NCI-H2171 (cell line): Measurements from ENCODE around the gene ASPSCR1.
A peak's percentile ranks its signal among the peaks of the same experiment; 100 is the strongest.

ENCODE experiments used
- DNase-seq: peaks from one replicate; lab custom pipeline; 2025; lab: John Stamatoyannopoulos, UW

The ASPSCR1 gene

DNA sequence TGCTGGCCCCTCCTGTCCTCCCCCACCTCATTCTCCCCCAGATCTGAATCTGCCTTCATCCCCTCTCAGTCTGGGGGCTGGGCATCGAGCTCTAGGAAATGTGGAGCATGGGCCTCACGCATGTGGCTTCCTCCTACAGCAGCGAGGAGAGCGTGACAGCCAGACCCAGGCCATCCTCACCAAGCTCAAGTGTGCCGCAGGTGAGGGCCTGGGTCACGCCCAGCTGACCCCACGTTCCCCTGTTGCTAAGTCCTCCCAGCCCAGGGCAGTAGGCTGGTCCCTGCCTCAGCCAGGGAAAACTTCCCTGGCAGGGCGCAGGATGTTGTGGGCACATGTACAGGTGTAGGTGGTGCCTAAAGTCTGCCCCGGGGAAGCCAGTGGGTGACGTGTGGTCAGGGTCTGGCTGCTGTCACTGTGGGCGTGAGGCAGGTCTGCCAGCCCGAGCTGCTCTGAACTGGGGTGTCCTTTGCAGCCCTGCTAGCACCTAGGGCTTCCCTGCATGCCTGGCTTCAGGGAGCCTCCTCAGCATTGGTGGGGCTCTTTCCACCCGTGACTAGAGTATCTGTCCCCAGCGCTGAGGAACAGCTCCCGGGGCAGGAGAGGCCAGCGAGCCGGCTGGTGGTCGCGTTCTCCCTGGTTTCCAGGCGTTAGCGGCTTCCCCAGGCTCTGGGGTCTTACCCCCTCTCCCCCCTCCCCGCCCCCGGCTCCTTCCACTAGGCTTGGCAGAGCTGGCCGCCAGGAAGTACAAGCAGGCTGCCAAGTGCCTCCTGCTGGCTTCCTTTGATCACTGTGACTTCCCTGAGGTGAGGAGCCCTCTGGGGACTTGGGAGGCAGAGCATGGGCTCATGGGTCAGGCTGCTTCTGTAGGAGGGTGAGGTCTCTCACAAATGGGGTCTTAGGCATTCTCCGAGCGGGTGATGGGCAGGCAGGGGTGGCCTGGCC, 77.9 kb downstream of the ASPSCR1 start:
- no peak for DNase-seq

DNA sequence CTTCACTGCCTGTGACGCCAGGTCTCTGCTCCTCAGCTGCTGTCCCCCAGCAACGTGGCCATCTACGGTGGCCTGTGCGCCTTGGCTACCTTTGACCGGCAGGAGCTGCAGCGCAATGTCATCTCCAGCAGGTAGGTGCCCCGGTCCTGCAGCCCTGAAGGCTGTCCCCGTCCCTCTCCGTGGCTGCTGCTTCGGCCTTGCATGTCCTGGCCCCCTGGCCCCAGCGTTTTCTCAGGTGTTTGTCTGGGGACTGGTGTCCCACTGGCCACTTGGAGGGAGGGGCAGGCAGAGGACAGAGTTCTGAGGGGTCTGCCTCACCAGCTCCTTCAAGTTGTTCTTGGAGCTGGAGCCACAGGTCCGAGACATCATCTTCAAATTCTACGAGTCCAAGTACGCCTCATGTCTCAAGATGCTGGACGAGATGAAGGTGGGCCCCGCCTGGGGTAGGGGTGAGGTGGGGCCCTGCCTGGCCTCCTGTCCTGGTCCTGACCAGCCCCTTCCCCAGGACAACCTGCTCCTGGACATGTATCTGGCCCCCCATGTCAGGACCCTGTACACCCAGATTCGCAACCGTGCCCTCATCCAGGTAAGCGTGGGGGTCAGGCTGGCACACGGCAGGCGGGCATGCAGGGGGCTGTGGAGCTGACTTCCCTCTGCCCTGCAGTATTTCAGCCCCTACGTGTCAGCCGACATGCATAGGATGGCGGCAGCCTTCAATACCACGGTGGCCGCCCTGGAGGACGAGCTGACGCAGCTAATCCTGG, 78.7 kb downstream of the ASPSCR1 start:
- DNase-seq: no peak

DNA sequence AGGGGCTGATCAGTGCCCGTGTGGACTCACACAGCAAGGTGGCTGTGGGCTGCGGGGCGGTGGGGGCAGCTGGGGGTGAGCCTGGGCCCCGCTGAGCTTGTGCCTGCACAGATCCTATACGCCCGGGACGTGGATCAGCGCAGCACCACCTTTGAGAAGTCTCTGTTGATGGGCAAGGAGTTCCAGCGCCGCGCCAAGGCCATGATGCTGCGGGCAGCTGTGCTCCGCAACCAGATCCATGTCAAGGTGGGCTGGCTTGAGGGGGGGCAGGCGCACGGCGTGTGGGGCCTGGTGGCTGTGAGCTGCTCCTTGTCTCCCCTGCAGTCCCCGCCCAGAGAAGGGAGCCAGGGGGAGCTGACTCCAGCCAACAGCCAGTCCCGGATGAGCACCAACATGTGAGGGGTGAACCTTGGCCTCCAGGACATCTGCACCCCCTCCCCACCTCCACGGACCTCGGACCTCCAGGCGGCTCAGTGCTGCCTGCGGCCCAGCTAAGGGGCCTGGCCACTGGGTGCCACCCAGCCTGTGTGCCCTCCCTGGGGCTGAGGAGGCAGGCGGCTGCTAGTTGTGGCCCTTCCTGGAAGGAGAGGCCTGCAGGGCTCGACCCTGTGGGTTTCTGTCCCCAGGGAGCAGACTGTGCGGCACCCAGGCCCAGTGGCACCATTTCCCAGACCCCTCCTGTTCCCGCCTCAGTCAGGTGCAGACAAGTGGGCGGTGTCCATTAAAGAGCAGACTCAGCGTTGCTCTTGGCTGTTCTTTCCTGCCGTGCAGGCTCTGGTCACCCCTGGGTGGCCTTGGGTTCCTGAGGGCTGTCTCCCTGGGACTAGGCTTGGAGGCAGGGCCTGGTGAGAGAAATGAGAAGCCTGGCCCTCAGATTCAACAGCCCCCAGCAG, 79.5 kb downstream of the ASPSCR1 start:
- DNase-seq: no peak

DNA sequence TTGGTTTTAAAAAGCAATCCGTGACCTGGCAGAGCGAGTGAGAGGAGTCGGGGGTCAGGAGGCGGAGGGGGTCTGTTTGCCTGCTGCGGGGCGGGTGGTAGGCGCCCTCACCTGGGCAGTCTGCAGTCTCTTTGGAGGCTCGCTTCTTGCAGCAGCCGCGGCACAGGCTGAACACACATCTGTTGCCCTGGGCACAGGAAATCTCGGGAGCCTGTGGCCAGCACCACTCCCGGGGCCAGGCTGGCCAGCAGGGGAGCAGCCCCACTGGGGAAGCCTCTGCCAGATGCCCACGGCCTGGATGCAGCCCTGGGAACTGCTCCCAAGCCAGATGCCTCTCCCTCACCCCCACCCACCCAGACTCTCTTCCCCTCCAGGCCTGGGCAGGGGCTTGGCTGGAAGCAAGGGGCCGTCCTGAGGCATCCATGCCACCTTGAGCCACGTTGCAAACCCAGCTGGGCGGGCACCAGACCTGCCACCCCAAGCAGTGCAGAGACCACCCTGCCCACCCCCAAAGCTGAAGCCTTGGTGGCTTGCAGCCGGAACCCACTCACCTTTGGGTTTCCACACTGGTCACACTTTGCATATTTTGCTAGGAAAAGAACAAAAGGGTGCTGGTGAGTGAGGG, 80.9 kb downstream of the ASPSCR1 start:
- no peak for DNase-seq

DNA sequence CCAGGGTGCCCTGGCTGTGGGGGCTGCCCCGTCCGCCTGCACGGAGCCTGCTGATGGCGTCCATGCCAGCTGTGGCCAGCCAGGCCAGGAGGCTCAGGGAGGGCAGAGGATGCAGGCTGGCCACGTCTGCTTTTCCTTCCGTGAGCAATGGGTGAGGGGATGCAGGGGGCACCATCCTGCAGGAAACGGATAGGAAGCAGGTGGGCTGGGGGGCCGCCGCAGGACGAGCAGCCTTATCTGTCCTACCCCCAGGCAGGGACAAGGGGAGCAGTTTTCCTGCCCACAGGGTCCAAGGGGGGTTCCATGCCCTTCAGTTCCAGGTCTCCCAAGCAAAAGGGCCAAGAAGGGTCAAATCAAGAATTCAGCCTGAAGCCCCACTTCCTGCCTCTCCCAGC, 81.4 kb downstream of the ASPSCR1 start:
- DNase-seq: no peak

DNA sequence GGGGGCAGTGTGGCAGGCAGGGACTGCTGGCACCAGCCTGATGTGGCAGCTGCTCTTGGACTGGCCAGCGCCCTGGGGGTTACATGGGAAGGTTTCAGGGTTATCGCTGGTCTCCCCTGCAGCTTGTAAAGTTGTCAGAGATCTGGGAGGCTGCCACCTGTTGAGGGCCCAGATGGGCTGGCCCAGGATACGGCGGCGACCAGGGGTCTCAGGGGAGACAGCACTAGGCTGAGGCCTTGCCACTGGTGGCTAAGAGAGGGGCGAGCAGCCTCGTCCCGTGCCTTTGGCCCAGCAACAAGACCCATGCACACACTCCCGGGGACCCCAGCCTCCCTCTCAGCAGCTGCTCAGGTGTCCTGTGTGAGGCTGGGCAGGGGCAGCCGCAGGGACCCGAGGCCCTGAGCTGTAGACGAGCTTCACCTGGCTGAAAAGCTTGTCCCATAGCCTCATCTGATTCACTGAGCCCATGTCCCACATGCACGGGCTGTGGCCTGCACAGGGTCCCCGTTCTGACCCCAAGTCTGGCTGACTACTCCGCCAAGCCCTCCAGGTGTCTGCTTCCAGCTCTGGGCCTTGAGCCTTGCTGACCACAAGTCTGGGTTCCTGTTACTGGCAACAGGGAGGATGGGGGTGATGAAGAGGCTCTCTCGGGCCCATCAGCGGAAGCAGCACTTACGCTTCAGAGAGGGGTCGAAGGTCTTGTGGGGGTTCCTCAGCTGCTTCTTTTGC, 82.0 kb downstream of the ASPSCR1 start:
- no peak for DNase-seq

DNA sequence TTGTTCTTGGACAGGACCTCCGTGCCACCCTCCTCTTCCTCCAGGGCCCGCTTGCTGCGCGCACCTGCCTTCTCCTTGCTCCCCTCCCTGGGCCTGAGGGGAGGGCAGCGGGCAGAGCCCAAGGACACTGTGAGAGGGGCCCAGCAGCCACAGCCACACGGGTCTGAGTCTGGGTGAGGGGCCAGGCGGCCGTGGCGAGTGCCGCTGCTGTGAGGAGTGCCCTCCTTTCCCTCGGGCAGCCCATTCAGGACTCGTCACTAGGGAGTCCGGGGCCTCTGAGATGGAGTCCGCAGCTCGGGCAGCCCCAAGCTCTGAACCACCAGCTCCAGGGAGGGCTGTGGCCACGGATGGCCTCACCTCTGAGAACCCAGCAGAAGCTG, 82.6 kb downstream of the ASPSCR1 start:
- no peak for DNase-seq

DNA sequence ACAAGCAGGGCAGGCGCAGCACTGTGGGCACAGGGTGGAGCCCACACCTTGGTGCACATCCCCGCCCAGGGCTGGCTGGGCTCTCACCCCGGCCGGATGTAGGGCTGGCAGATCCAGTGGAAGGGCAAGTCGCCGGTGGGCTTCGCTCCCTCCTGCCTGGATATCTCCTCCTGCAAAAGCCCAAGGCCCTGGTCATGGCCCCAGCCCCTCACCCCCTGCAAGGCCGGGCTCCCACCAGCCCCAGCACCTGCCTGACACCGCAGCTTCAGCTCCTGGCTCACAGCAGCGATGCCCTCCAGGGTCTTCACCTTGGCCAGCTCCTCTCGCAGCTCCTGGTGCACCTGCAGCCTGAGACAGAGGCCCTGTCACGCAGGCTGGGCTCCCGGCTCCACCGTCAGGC, 83.2 kb downstream of the ASPSCR1 start:
- DNase-seq: no peak

DNA sequence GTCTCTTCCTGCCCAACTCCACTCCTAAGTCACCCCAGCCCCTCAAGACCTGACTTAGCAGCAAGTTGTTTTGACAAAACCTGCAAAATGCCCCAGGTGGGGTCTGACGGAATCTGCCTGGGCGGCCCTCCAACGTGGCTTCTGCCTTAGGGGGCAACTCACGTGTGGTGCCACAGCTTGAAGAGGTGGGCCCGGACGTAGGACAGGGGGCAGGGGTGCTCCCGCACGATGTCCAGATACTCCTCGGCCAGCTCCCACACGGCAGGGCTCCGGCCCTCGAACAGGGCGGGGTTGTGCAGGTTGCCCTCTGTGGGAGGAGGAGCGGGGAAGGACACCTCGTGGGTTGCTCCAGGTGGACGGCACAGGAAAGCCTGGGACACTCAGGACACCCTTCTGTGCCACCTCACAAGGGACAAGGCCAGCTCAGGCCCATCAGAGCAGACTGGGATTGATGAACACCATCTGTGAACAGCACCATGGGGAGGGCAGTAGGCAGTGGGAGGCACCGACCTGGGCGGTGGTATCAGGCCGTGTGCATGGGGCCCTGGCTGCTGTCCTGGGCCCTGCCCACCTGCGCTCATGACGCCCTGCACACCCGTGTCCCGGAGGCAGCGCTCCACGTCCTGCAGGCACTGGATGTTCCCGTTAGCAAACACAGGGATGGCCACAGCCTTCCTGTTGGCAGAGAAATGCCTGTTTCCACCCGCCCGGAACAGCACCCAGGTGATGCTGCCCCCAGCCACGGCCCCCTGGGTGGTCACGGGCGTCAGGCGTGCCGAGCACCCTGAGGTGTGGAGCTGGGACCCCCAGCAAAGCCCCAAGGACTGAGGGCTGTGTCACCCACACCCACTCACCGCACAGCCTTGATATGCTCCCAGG, 83.9 kb downstream of the ASPSCR1 start:
- DNase-seq: no peak

DNA sequence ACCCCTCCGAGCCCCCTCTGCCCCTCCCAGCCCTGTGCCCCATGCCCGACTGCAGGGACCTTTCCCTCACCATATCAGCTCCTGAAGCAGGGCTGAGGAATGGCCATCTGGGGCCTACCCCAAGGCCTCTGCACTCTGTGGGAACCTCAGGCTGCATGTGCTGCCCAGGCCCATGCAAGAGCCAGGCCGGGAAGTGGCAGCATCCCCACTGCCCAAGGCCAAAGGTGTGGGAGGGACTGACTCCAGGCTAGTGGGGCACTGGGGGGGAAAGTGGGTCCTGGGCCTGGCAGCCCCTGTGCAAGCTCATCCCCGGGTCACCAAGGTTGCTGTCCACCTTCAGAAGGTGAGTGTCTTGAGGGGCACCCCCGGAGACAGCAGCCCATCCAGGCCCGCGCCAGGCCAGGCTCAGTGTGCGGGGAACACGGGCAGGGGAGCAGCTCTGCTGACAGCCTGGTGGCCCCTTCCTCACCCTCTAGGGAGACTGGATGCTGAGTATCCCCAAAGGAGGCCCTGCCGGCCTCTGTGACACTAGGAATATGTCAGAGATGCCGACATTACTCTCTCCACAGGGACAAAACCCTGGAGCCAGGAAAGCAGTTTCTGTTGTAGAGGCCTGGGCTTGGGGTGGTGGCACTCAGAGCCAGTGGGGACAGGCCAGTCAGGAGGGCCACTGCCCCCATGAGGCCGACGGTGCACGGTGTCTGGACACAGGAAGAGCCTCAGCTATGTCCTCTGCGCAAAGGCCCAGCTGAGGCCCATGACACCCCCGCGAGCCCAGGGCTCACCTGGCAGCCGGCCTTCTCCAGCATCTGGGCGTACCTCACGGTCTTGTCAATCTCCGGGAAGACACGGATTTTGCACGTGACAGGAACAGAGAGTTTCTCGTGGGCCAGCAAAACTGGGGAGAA, 84.9 kb downstream of the ASPSCR1 start:
- DNase-seq: no peak

DNA sequence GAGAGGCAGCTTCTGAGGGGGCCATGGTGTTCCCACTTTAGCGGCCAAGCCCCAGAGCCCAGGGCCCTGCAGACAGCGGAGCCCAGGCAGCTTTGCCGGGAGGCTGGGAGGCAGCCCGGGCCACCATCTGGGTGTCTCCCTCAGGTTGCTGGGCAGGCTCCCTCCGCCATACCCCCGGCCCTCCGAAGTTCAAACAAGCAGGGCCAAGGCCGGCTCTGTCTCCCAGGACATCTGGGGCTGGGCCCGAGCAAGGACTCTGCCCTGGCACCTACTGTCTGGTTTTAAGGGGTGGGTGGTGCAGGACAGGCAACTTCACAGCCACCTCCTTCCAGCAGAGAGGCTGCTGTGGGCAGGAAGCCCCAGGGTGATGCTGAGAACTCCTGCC, 85.5 kb downstream of the ASPSCR1 start:
- no peak for DNase-seq

DNA sequence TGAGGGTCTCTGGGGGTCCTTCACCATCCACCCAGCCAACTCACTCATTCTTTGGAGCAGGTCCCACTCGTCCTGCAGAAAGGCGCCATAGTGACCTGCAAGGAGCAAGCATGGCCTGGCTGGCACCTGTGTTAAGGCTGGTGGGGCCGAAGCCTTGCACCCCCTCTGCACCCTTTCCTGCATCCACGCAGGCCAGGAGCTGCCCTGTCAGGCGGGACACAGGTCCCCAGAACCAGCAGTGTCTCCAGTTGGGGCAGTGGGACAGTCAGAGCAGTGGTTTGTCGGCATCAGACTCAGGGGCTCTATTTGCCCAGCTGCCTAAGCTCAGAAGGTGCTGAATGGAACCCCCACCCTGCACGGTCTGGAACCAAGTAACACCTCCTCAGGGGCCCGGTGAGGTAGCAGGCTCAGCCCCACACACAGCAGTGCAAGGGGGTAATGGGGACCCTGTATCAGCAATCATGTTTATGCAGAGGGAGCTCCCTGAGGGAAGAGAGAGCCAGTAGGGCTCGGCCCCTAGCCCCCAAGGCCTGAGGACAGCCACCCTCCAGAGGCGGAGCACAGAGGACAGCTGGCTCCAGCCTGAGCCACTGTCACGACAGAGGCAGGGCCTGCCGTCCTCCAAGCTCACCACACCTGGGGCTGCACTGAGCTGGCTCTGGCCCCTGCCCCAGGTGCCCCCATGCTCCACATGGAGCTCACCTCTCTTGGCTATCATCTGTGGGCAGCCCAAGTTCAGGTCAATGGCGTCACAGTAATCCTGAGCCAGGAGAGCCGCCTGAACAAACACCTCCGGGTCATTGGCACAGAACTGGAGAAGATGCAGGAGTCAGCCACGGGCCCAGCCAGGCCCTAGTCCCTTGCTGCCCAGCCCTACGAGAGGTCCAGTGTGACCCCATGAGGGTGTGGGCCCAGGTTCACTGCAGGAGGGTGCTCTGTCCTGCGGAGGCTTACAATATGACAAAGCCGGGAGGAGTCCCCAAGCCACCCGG, 86.3 kb downstream of the ASPSCR1 start:
- no peak for DNase-seq

DNA sequence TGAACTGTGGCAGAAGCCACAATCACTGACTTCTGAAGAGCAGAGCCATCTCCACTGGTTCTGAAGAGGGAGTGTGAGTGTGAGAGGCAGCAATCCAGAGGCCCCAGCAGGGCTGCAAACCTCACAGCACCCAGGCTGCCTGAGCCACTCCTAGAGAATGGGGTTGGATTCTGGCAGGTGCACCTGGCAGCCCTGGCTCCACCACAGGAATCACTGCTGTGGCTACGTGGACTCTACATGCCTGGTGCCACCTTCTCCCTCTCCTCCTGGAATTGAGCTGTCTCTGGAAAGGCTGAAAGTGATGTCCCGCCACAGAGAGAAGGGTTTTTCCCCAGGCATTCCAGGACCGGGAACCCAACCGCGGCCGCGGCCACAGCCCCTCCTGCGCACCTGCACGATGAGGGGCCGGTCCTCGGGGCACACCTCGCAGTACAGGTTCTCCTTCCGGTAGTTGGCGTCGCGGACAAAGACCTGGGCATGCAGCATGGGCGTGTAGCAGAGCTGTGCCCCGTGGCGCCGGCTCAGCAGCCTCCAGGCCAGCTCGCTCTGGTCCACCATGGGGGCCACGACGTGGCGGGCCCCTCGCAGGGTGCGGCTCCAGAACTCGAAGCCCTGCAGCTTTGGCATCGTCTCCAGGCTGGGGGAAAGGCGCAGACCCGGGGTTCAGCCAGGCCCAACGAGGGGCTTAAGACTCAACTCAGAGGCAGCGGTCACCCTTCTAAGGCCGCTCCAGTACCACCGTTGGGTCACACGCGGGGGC, 87.2 kb downstream of the ASPSCR1 start:
- DNase-seq: no peak

DNA sequence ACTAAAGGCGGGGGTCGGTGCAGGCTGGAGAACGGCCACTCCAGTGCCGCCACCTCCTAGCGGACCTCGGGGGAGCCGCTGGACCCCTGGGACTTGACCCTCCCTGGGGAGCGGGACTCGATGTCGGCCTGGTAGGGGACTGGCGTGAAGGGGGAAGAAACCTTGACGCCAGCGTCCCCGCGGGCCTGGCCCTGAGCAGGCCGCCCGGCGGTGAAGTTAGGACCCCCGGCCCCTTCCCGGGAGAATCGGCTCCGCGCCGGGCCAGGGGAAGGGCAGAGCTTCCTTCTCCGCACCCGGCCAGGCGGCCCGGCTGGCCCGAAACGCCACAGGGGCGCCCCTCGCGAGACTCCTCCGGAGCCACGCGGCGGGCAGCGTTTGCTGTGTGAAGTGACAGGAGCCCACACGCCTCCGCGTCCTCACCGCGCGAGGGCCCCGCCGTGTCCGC, 87.8 kb downstream of the ASPSCR1 start:
- DNase-seq: no peak

DNA sequence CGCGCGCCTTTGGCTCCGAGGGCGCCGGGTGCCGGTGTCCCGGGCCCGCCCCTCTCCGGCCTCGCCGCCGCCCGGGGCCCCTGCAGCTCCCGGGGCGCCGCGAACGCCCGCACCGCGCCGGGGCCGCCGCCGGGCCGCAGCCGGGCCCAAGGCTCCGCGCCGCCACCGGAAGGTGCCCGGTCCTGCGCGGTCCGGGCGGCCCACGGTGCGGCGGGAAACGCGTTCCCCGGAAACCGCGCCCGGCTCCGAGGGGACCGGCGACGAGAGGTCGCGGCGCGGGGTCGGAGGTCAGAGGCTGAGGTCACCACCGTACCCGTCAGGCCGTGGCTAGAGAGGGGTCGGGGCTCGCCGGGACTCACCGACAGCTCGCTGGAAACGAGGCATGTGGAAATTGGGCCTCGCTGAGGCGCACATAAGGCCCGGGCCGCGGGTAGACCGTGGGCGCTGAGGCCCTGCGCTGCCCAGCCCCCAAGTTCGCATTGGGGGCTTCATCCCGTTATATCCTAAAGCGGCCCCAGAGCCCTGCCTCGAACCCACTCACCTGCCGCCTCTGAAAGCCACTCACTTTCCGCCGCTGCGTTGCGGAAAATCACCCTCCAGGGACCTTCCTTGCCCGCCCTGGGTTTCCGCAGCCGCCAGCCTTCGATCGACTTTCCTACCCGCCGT, 88.3 kb downstream of the ASPSCR1 start, which contains the start of gene DUS1L:
TSS of gene DUS1L (minus strand) at position 167 of the 666 bp plus-strand sequence. CDS start 745 bp downstream, outside the sequence.
- peak; percentile 67 for DNase-seq
